K562 (cell line): ENCODE measurements around the gene SLC16A1. TPM values are rescaled to one million over a fixed set of nuclear protein-coding genes. Genes with fewer than 3 reads are reported as not detected.

Experiments used
- ATF1 ChIP-seq, 2 experiments: fragments of 450-650 bp in 1 of 2; IDR thresholded peaks; 2 replicates each; pipeline ENCODE4 v1.6.1; 2016; ENCODE audit warnings: missing compliant biosample characterization in 1 of 2, missing genetic modification characterization in 1 of 2
- DPF2 ChIP-seq: fragments of 450-650 bp; IDR thresholded peaks from 2 replicates; pipeline ENCODE4 v1.6.1; 2016
- FOXA3 ChIP-seq, 2 experiments: fragments of 450-650 bp in 1 of 2; sonication (generic) in 1 of 2; formaldehyde crosslinking; IDR thresholded peaks in 1 of 2; conservative IDR thresholded peaks in 1 of 2; 2 replicates each; pipeline versions ENCODE4 v1.4.0 to v1.8.0; 2020 to 2022; ENCODE audit warnings: mild to moderate bottlenecking in 2 of 2, missing genetic modification reagents in 1 of 2
- HDAC1 ChIP-seq, 2 experiments: fragments of 450-650 bp; IDR thresholded peaks; 2 replicates each; pipeline ENCODE4 v1.6.1; 2016 to 2017; ENCODE audit warnings: inconsistent platforms in 1 of 2, mild to moderate bottlenecking in 1 of 2, moderate library complexity in 1 of 2
- HDAC2 ChIP-seq: fragments of 450-650 bp; IDR thresholded peaks from 2 replicates; pipeline ENCODE4 v1.6.1; 2016; ENCODE audit warnings: mild to moderate bottlenecking
- MYC ChIP-seq, 2 experiments: fragments of 250-450 bp in 1 of 2; sonication (Bioruptor Pico) in 1 of 2; IDR thresholded peaks; 2 replicates each; pipeline versions ENCODE4 v1.5.1 to v1.6.1; 2012 to 2021; ENCODE audit warnings: low read depth in 2 of 2, borderline replicate concordance in 1 of 2, improper control_type of control experiment in 1 of 2, low read length in 1 of 2, mild to moderate bottlenecking in 1 of 2, moderate library complexity in 1 of 2
- NFE2 ChIP-seq: IDR thresholded peaks from 2 replicates; pipeline ENCODE4 v1.6.1; 2014; ENCODE audit warnings: antibody characterized with exemption, low read depth
- NFYB ChIP-seq: IDR thresholded peaks from 2 replicates; pipeline ENCODE4 v1.6.1; 2011; ENCODE audit warnings: mild to moderate bottlenecking, moderate library complexity; ENCODE audit not compliant: insufficient read length; ENCODE audit errors: extremely low read depth
- PTTG1 ChIP-seq: fragments of 450-650 bp; IDR thresholded peaks from 2 replicates; pipeline ENCODE4 v1.6.1; 2016; ENCODE audit warnings: low read depth, mild to moderate bottlenecking, missing genetic modification characterization, missing compliant biosample characterization
- RAD51 ChIP-seq: fragments of 450-650 bp; IDR thresholded peaks from 2 replicates; pipeline ENCODE4 v1.7.1; 2016; ENCODE audit warnings: low read depth, mild to moderate bottlenecking, borderline replicate concordance
- SRF ChIP-seq, 2 experiments: fragments of 250-450, 450-650 bp in 1 of 2; sonication (Bioruptor Pico) in 1 of 2; sonication (generic) in 1 of 2; formaldehyde crosslinking; IDR thresholded peaks; 2 replicates each; pipeline versions ENCODE4 v1.5.0 to v1.5.1; 2020 to 2022; ENCODE audit warnings: mild to moderate bottlenecking in 1 of 2, missing genetic modification reagents in 1 of 2
- TAF1 ChIP-seq: IDR thresholded peaks from 2 replicates; pipeline ENCODE4 v1.6.1; 2011; ENCODE audit warnings: mild to moderate bottlenecking, low read length, moderate library complexity; ENCODE audit not compliant: insufficient read depth, control insufficient read depth, severe bottlenecking; ENCODE audit errors: extremely low read depth
- ZBTB1 ChIP-seq: sonication (generic); formaldehyde crosslinking; IDR thresholded peaks from 2 replicates; pipeline ENCODE4 v1.8.1; 2023; ENCODE audit warnings: missing genetic modification reagents, low read depth, mild to moderate bottlenecking, borderline replicate concordance
- polyA plus RNA-seq, 8 experiments: library from polyadenylated mRNA; depleted of rRNA in 4 of 8; stranded (reverse) in 5 of 8; unstranded in 3 of 8; fragments of >200 nt; fragmentation: Nextera tagmentation in 2 of 8; fragmentation: Illumina TruSeq in 1 of 8; extraction: Ambion mirVana in 2 of 8; extraction: Trizol in 1 of 8; gene quantifications; 2 replicates each; pipeline versions ENCODE4 v1.2.1 to v1.2.3, GENCODE V29; 2011 to 2014; ENCODE audit warnings: inconsistent platforms in 1 of 8, missing spikeins in 1 of 8
- total RNA-seq, 7 experiments: library from RNA; depleted of rRNA in 6 of 7; stranded (reverse); fragments of >200 nt in 6 of 7; fragmentation: Illumina TruSeq in 2 of 7; extraction: Trizol in 2 of 7; gene quantifications; 2 replicates each; pipeline versions ENCODE4 v1.2.1 to v1.2.3, GENCODE V29; 2011 to 2021; ENCODE audit warnings: low replicate concordance in 1 of 7
- TF ChIP-seq, protein P1 (sequence below): fragments of 450-650 bp; IDR thresholded peaks from 2 replicates; pipeline ENCODE4 v1.6.1; 2016; ENCODE audit warnings: borderline replicate concordance
- TF ChIP-seq, protein P2 (sequence below), 2 experiments: fragments of 450-650 bp; conservative IDR thresholded peaks; 2 replicates each; pipeline ENCODE4 v1.6.1; 2017; ENCODE audit warnings: mild to moderate bottlenecking in 2 of 2, moderate library complexity in 2 of 2
- TF ChIP-seq, protein P3 (sequence below): sonication (generic); formaldehyde crosslinking; IDR thresholded peaks from 2 replicates; pipeline ENCODE4 v1.8.0; 2022; ENCODE audit warnings: mild to moderate bottlenecking, missing genetic modification reagents
- TF ChIP-seq, protein P4 (sequence below): sonication (generic); formaldehyde crosslinking; IDR thresholded peaks from 2 replicates; pipeline ENCODE4 v1.8.0; 2022; ENCODE audit warnings: missing genetic modification reagents, mild to moderate bottlenecking, borderline replicate concordance

SLC16A1 gene
- total and polyA plus RNA-seq, 9 of the 15 experiments (the other 6 are each of a cell fraction or from before 2014, with no cell fraction given), result 73.1 to 244 (median 117) TPM

DNA sequence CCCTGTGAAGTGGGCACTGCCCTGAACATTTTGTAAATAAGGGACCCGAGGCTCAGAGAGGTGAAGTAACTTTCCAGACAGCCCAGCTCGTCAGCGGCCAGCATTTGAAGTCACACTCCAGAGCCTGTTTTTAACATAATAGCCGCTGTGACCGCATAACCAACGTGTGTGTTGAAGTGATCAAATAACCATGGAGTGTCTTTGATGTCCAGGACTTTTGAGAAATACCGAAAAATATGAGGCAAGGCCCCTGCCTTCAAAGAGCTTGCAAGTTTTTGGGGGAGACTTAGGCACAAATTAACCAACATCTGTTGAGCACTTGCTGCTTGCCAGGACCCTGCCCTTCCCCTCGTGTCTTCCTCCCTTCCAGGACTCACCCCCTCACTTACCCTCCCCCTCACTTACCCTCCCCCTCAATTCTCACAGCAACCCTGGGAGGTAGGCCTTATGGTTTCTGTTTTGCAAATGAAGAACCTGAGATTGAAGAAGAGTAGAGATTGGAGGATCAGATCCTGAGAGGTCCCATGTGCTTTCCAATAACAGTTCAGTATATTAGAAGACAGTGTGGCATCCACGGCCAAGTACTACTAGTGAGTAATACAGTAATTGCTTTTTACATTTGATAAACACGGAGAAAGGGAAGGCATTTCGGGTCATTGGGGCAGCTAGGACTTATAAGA lies 1.3 kb upstream of the SLC16A1 start (continued):
- TF ChIP-seq, protein P1, sequence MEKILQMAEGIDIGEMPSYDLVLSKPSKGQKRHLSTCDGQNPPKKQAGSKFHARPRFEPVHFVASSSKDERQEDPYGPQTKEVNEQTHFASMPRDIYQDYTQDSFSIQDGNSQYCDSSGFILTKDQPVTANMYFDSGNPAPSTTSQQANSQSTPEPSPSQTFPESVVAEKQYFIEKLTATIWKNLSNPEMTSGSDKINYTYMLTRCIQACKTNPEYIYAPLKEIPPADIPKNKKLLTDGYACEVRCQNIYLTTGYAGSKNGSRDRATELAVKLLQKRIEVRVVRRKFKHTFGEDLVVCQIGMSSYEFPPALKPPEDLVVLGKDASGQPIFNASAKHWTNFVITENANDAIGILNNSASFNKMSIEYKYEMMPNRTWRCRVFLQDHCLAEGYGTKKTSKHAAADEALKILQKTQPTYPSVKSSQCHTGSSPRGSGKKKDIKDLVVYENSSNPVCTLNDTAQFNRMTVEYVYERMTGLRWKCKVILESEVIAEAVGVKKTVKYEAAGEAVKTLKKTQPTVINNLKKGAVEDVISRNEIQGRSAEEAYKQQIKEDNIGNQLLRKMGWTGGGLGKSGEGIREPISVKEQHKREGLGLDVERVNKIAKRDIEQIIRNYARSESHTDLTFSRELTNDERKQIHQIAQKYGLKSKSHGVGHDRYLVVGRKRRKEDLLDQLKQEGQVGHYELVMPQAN, result peak; percentile 15; the same call in 1 of the 2 replicates
- TF ChIP-seq NFYB, result peak; percentile 78
- TF ChIP-seq PTTG1 (tag), result 0 out of 2 replicates have a peak, but pooled peaks have one; percentile 10
- TF ChIP-seq, protein P2, sequence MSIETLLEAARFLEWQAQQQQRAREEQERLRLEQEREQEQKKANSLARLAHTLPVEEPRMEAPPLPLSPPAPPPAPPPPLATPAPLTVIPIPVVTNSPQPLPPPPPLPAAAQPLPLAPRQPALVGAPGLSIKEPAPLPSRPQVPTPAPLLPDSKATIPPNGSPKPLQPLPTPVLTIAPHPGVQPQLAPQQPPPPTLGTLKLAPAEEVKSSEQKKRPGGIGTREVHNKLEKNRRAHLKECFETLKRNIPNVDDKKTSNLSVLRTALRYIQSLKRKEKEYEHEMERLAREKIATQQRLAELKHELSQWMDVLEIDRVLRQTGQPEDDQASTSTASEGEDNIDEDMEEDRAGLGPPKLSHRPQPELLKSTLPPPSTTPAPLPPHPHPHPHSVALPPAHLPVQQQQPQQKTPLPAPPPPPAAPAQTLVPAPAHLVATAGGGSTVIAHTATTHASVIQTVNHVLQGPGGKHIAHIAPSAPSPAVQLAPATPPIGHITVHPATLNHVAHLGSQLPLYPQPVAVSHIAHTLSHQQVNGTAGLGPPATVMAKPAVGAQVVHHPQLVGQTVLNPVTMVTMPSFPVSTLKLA (conservative IDR thresholded peaks at IDR 0.05), result peak in 1 of 2 experiments; percentile 32; a peak in 3 of 4 replicates
- TF ChIP-seq HDAC1 (IDR thresholded peaks at IDR 0.05), result peak; percentile 36 to 57; a peak in 2 of 4 replicates
- TF ChIP-seq, protein P3, sequence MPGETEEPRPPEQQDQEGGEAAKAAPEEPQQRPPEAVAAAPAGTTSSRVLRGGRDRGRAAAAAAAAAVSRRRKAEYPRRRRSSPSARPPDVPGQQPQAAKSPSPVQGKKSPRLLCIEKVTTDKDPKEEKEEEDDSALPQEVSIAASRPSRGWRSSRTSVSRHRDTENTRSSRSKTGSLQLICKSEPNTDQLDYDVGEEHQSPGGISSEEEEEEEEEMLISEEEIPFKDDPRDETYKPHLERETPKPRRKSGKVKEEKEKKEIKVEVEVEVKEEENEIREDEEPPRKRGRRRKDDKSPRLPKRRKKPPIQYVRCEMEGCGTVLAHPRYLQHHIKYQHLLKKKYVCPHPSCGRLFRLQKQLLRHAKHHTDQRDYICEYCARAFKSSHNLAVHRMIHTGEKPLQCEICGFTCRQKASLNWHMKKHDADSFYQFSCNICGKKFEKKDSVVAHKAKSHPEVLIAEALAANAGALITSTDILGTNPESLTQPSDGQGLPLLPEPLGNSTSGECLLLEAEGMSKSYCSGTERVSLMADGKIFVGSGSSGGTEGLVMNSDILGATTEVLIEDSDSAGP (CRISPR knock-in tag), result no peak
- peak; percentile 48 for TF ChIP-seq DPF2
- peak; percentile 24 for TF ChIP-seq TAF1
- TF ChIP-seq SRF (CRISPR knock-in tag; IDR thresholded peaks at IDR 0.05), result peak in 1 of 2 experiments; percentile 49; a peak in 1 of 4 replicates
- TF ChIP-seq FOXA3 (CRISPR knock-in tag; conservative IDR thresholded peaks at IDR 0.05 in 1 of 2, IDR thresholded peaks at IDR 0.05 in 1 of 2), result 0 out of 4 replicates have a peak, but pooled peaks of 1 of the 2 experiments have one; percentile 31
- TF ChIP-seq ZBTB1 (CRISPR knock-in tag), result 0 out of 2 replicates have a peak, but pooled peaks have one; percentile 28
- peak; percentile 48; the same call in 1 of the 2 replicates for TF ChIP-seq MYC (IDR thresholded peaks at IDR 0.05; ENCODE audit: low read depth, low read length)
- no peak for TF ChIP-seq MYC (CRISPR knock-in tag; IDR thresholded peaks at IDR 0.05; ENCODE audit: borderline replicate concordance, low read depth)
- peak; percentile 66; the same call in 1 of the 2 replicates for TF ChIP-seq HDAC2
- no peak for TF ChIP-seq ATF1 (CRISPR knock-in tag; IDR thresholded peaks at IDR 0.05)
- peak; percentile 9; the same call in 1 of the 2 replicates for TF ChIP-seq ATF1 (tag; IDR thresholded peaks at IDR 0.05)
- no peak for TF ChIP-seq NFE2
- TF ChIP-seq, protein P4, sequence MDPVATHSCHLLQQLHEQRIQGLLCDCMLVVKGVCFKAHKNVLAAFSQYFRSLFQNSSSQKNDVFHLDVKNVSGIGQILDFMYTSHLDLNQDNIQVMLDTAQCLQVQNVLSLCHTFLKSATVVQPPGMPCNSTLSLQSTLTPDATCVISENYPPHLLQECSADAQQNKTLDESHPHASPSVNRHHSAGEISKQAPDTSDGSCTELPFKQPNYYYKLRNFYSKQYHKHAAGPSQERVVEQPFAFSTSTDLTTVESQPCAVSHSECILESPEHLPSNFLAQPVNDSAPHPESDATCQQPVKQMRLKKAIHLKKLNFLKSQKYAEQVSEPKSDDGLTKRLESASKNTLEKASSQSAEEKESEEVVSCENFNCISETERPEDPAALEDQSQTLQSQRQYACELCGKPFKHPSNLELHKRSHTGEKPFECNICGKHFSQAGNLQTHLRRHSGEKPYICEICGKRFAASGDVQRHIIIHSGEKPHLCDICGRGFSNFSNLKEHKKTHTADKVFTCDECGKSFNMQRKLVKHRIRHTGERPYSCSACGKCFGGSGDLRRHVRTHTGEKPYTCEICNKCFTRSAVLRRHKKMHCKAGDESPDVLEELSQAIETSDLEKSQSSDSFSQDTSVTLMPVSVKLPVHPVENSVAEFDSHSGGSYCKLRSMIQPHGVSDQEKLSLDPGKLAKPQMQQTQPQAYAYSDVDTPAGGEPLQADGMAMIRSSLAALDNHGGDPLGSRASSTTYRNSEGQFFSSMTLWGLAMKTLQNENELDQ (CRISPR knock-in tag), result no peak
- 0 out of 2 replicates have a peak, but pooled peaks have one; percentile 22 for TF ChIP-seq RAD51
